Measurements from ENCODE around the gene SBK2. TPM values are rescaled to one million over a fixed set of nuclear protein-coding genes. Genes with fewer than 3 reads are reported as not detected.

Gene SBK2
- total RNA-seq, 2 experiments from 2014 or later = not detected

DNA sequence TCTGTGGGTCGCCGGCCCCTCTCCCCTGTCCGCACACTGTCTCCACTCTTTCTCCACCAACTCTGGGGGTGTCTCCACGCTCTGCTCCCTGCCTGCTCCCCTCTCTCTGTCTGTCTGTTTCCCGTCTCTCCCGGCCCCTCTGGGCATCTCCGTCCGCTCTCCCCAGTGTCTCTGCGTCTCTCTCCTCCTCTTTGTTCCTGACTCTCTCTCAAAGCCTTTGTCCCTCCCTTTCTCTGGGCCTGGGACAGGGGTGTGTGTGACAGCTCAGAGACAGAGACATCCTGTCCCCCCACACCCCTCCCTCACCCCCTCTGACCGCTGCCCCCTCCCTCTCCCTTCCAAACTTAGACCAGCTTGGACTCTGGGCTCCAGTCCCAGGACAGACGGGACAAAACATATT lies 9.1 kb upstream of the SBK2 start:
- no peak overlapping the region for H3K4me3 Mint-ChIP-seq
- TF ChIP-seq, protein P1, sequence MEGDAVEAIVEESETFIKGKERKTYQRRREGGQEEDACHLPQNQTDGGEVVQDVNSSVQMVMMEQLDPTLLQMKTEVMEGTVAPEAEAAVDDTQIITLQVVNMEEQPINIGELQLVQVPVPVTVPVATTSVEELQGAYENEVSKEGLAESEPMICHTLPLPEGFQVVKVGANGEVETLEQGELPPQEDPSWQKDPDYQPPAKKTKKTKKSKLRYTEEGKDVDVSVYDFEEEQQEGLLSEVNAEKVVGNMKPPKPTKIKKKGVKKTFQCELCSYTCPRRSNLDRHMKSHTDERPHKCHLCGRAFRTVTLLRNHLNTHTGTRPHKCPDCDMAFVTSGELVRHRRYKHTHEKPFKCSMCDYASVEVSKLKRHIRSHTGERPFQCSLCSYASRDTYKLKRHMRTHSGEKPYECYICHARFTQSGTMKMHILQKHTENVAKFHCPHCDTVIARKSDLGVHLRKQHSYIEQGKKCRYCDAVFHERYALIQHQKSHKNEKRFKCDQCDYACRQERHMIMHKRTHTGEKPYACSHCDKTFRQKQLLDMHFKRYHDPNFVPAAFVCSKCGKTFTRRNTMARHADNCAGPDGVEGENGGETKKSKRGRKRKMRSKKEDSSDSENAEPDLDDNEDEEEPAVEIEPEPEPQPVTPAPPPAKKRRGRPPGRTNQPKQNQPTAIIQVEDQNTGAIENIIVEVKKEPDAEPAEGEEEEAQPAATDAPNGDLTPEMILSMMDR (IDR thresholded peaks at IDR 0.05) = no peak
- no peaks in the 10 kb centered on the region for H3K36me3 Mint-ChIP-seq (ENCODE audit: low read depth)
- DNase-seq (no peak), ATAC-seq (ENCODE audit: poor library complexity) (no peak)
- peaks cover 32% of the 10 kb centered on the region for H3K27me3 Mint-ChIP-seq
- no peak overlapping the region for H3K27ac Mint-ChIP-seq
- POLR2A ChIA-PET = no interaction called here
- CTCF ChIA-PET = interaction anchor here (0.5 kb wide), 1 partner anchor 504 kb away, joined by 3 read pairs; no protein-coding TSS in a partner anchor
- Histone ChIP-seq H3K27me3 (ENCODE audit: control insufficient read depth in 1 of 2, insufficient read depth in 2 of 2, low read length in 2 of 2) (peaks cover 11 to 12% of the 10 kb centered on the region in 2 experiments), H3K4me1 (ENCODE audit: insufficient read depth, low read length) (no peaks in the 10 kb centered on the region), H3K4me3 (ENCODE audit: low read length) (no peak overlapping the region), H3K36me3 (ENCODE audit: insufficient read depth, low read length) (no peaks in the 10 kb centered on the region), H3K9me3 (ENCODE audit: control insufficient read depth in 1 of 2, insufficient read depth in 1 of 2, low read length in 2 of 2) (peaks cover 0 to 10% of the 10 kb centered on the region in 2 experiments), H3K27ac (ENCODE audit: low read depth in 1 of 2, low read length in 2 of 2) (no peak overlapping the region)
- no peaks in the 10 kb centered on the region for H3K9me3 Mint-ChIP-seq
- intact Hi-C loops (cut with DNase I, micrococcal nuclease) = no loop called here
- no peaks in the 10 kb centered on the region for H3K4me1 Mint-ChIP-seq (ENCODE audit: low read depth)

DNA sequence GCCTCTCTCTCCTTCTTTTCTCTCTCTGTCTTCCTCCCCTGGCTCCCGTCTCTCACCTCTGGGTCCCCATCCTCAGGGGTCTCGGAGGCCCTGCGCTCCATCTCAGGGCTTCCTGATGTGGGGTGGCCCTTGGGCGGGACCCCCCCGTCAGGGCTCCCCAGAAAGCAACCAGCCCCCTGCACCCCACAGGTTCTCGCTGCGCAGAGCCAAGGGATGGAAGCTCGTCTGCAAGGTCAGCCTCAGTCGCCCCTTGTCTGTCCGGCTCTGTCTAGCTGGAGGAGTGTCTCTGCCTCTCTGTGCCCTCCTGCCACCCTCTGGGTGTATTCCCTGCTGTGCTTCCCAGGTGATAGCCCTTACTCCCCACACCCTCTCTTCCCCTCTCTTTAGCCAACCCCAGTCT lies 8.5 kb upstream of the SBK2 start, which contains the start of gene SBK3:
TSS of gene SBK3 (minus strand) at position 101 of the 400 bp plus-strand sequence. CDS start at position 101, 0 bp downstream.
- no peak for DNase-seq
- Histone ChIP-seq H3K27ac (ENCODE audit: low read depth in 1 of 2, low read length in 2 of 2) (no peak within 1 kb of the TSS), H3K9me3 (ENCODE audit: control insufficient read depth in 1 of 2, insufficient read depth in 1 of 2, low read length in 2 of 2) (peaks cover 0 to 10% of the 10 kb centered on the region in 2 experiments), H3K36me3 (ENCODE audit: insufficient read depth, low read length) (no peaks in the 10 kb centered on the region), H3K4me1 (ENCODE audit: insufficient read depth, low read length) (no peaks in the 10 kb centered on the region), H3K27me3 (ENCODE audit: control insufficient read depth in 1 of 2, insufficient read depth in 2 of 2, low read length in 2 of 2) (peaks cover 11 to 12% of the 10 kb centered on the region in 2 experiments), H3K4me3 (ENCODE audit: low read length) (no peak within 1 kb of the TSS)
- Mint-ChIP-seq H3K4me1 (ENCODE audit: low read depth) (no peaks in the 10 kb centered on the region), H3K4me3 (no peak within 1 kb of the TSS), H3K9me3 (no peaks in the 10 kb centered on the region), H3K27ac (no peak within 1 kb of the TSS), H3K27me3 (peaks cover 32% of the 10 kb centered on the region), H3K36me3 (ENCODE audit: low read depth) (no peaks in the 10 kb centered on the region)
- CTCF ChIA-PET = interaction anchor here (0.5 kb wide), 1 partner anchor 503 kb away, joined by 3 read pairs; no protein-coding TSS in a partner anchor
- ATAC-seq (ENCODE audit: poor library complexity) = no peak
- intact Hi-C loops (cut with DNase I, micrococcal nuclease) = no loop called here
- TF ChIP-seq, protein P1 (IDR thresholded peaks at IDR 0.05) = no peak
- POLR2A ChIA-PET = no interaction called here

DNA sequence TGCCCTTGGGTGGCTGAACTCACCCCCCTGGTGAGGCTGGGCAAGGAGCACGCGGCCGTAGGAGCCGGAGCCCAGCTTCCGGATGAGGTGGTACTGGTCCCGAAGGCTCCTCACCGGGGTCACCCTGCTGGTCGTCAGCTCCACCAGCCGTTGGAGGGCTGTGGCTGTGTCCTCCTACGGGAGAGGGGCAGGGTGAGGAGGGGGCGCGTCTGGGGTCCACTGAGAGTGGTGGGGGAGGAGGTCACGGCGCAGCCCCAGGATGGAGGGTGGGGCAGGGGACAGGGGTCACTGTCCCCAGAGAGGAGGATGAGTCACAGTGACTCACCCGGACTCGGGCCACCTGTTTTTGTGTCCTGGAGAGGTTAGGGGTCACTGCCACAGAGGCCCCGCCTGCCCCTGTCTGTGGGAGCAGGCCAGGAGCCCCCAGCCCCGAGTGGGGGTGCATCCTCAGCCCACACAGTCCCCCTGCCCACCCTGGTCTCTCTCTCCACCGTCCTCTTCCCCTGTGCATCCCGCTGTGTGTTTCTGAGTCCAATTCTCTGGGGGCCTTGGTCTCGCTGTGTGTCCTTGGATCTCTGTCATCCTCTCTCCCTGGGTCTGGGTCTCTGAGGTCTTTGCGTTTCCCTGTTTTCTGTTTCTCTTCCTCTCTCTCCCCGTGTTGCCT lies 8.0 kb upstream of the SBK2 start:
- H3K36me3 ChIP-seq (ENCODE audit: insufficient read depth, low read length) = no peaks in the 10 kb centered on the region
- ChIA-PET POLR2A (no interaction called here), CTCF (no interaction called here)
- ATAC-seq (ENCODE audit: poor library complexity) (no peak), DNase-seq (no peak)
- intact Hi-C loops (cut with DNase I, micrococcal nuclease) = no loop called here
- H3K27me3 Mint-ChIP-seq = peaks cover 27% of the 10 kb centered on the region
- H3K27me3 ChIP-seq (ENCODE audit: control insufficient read depth in 1 of 2, insufficient read depth in 2 of 2, low read length in 2 of 2) = peaks cover 11 to 12% of the 10 kb centered on the region in 2 experiments
- H3K4me3 ChIP-seq (ENCODE audit: low read length) = no peak overlapping the region
- H3K36me3 Mint-ChIP-seq (ENCODE audit: low read depth) = no peaks in the 10 kb centered on the region
- H3K27ac Mint-ChIP-seq = no peak overlapping the region
- no peak overlapping the region for H3K4me3 Mint-ChIP-seq
- H3K9me3 Mint-ChIP-seq = no peaks in the 10 kb centered on the region
- no peaks in the 10 kb centered on the region for H3K4me1 Mint-ChIP-seq (ENCODE audit: low read depth)
- H3K27ac ChIP-seq (ENCODE audit: low read depth in 1 of 2, low read length in 2 of 2) = no peak overlapping the region
- peaks cover 0 to 10% of the 10 kb centered on the region in 2 experiments for H3K9me3 ChIP-seq (ENCODE audit: control insufficient read depth in 1 of 2, insufficient read depth in 1 of 2, low read length in 2 of 2)
- no peaks in the 10 kb centered on the region for H3K4me1 ChIP-seq (ENCODE audit: insufficient read depth, low read length)
- TF ChIP-seq, protein P1 (IDR thresholded peaks at IDR 0.05) = no peak

Measured in CD4-positive, alpha-beta T cell (primary cell).